Sigmoid colon (tissue), 7 donors: Measurements from ENCODE around the gene XIRP2. TPM values are rescaled to one million over a fixed set of nuclear protein-coding genes. Genes with fewer than 3 reads are reported as not detected.

Source experiments
- DNase-seq: peaks from one replicate; pipeline ENCODE4 v3.0.0-alpha.2; 2019
- H3K27ac ChIP-seq, 4 donors: fragments of 200-600 bp; sonication (generic); one replicate each; pipeline ENCODE4 v1.5.1; 2016 to 2019; ENCODE audit warnings: mild to moderate bottlenecking in 1 of 4
- H3K27me3 ChIP-seq, 3 donors: fragments of 200-600 bp; sonication (generic); one replicate each; pipeline ENCODE4 v1.5.1; 2019; ENCODE audit warnings: mild to moderate bottlenecking in 1 of 3
- H3K36me3 ChIP-seq, 4 donors: fragments of 200-600 bp; sonication (generic); one replicate each; pipeline ENCODE4 v1.5.1; 2016 to 2019
- H3K4me1 ChIP-seq, 4 donors: fragments of 200-600 bp; sonication (generic); one replicate each; pipeline ENCODE4 v1.5.1; 2017 to 2019
- H3K4me3 ChIP-seq, 4 donors: fragments of 200-600 bp; sonication (generic); one replicate each; pipeline ENCODE4 v1.5.1; 2017 to 2019; ENCODE audit warnings: mild to moderate bottlenecking in 2 of 4, moderate library complexity in 1 of 4
- H3K9me3 ChIP-seq, 4 donors: fragments of 200-600 bp in 3 of 4; sonication (generic) in 3 of 4; one replicate each; pipeline versions ENCODE4 v1.5.1 to v1.6.1; 2013 to 2019
- CTCF ChIP-seq, 4 experiments: fragments of 450-650 bp in 3 of 4; fragments of 200-600 bp in 1 of 4; IDR thresholded peaks; one replicate each; pipeline ENCODE4 v1.5.1; 2016 to 2019; ENCODE audit warnings: antibody characterized with exemption in 4 of 4, mild to moderate bottlenecking in 3 of 4, moderate library complexity in 2 of 4
- EP300 ChIP-seq, 4 donors: sonication (generic); formaldehyde crosslinking; IDR thresholded peaks; one replicate each; pipeline ENCODE4 v1.6.1; 2017; ENCODE audit warnings: antibody characterized with exemption in 4 of 4
- POLR2A ChIP-seq, 2 donors: fragments of 450-650 bp; IDR thresholded peaks; one replicate each; pipeline ENCODE4 v1.6.1; 2016; ENCODE audit warnings: antibody characterized with exemption in 2 of 2, mild to moderate bottlenecking in 2 of 2, moderate library complexity in 2 of 2
- POLR2AphosphoS5 ChIP-seq, 4 donors: sonication (generic); formaldehyde crosslinking; IDR thresholded peaks; one replicate each; pipeline ENCODE4 v1.6.1; 2017; ENCODE audit warnings: antibody characterized with exemption in 4 of 4
- WGBS, 2 donors: extraction: QIAGEN DNeasy Blood & Tissue Kit; methylation state at CpG; one replicate each; pipeline ENCODE4 v1.1.7; 2013; 5-methylcytosine and 5-hydroxymethylcytosine counted together
- intact Hi-C: fragments of 100-400 bp; cut with DNase I; formaldehyde crosslinking; loops from one replicate; pipeline ENCODE4 v1.15.1; 2023
- polyA plus RNA-seq, 3 donors: library from polyadenylated mRNA; stranded (reverse); fragments of 200-250 nt; gene quantifications; one replicate each; pipeline ENCODE4 v1.2.3, GENCODE V29; 2013
- total RNA-seq, 4 donors: library from RNA; depleted of rRNA; stranded (reverse); fragments of >200 nt; gene quantifications; one replicate each; pipeline ENCODE4 v1.1.0, GENCODE V29; 2016
- donor health status: healthy with polysubstance abuse.
- donor health status: Bipolar disorder and iron deficiency.
- donor health status: healthy.

XIRP2 gene
- total and polyA plus RNA-seq, 7 donors, result under 0.01 to 1.8 (median 0.20) TPM; not detected in 3

DNA sequence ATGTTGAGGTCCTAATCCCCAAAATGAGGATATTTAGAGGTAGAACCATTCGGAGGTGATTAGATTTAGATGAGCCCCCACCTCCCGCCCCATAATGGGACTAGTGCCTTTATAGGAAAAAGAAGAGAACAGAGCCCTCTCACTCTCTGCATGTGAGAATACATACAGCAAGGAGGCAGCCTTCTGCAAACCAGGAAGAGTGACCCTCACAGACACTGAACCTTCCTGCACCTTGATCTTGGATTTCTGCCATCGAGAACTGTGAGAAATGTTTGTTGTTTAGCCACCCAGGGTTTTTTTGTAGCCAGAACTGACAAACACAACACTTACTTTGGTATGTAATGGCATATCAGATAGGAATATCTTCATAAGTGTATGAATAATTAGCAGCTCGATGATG lies 83.7 kb downstream of the XIRP2 start:
- no peaks in the 10 kb centered on the region for H3K36me3 ChIP-seq
- H3K27me3 ChIP-seq, result no peaks in the 10 kb centered on the region
- DNase-seq, result no peak
- WGBS, 2 donors, result 34 to 65% methylated on average over 4 of the region's 4 CpGs
- intact Hi-C loops, result no loop called here
- no peak overlapping the region for H3K27ac ChIP-seq
- TF ChIP-seq POLR2A (IDR thresholded peaks at IDR 0.05) (no peak), CTCF (IDR thresholded peaks at IDR 0.05) (no peak), EP300 (IDR thresholded peaks at IDR 0.05) (no peak), POLR2AphosphoS5 (IDR thresholded peaks at IDR 0.05) (no peak)
- H3K4me1 ChIP-seq, result no peaks in the 10 kb centered on the region
- no peak overlapping the region for H3K4me3 ChIP-seq
- no peaks in the 10 kb centered on the region for H3K9me3 ChIP-seq

DNA sequence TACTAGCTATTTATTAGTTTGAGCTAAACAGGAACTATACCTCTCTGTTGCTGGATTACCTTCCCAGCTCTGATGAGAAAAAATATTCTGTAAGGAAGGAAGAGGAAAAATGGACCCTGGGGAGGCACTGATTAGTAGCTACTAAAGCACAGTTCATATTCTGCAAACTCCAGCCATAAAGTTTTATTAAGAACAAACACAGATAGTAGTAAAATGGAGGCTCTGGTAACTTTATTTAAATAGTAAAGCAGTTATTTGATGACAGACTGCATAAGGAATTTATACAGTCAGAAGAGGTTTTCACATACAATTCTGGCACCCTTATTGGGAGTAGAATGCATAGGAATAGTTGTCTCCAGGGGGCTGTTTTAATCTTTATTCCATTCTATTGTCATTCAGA lies 84.1 kb downstream of the XIRP2 start:
- H3K4me3 ChIP-seq, result no peak overlapping the region
- H3K4me1 ChIP-seq, result no peaks in the 10 kb centered on the region
- H3K9me3 ChIP-seq, result no peaks in the 10 kb centered on the region
- no peaks in the 10 kb centered on the region for H3K27me3 ChIP-seq
- no peak for DNase-seq
- intact Hi-C loops, result no loop called here
- TF ChIP-seq POLR2A (IDR thresholded peaks at IDR 0.05), result no peak
- no peak for TF ChIP-seq POLR2AphosphoS5 (IDR thresholded peaks at IDR 0.05)
- TF ChIP-seq CTCF (IDR thresholded peaks at IDR 0.05), result no peak
- no peaks in the 10 kb centered on the region for H3K36me3 ChIP-seq
- no peak overlapping the region for H3K27ac ChIP-seq

GRCh38 chr2:166984188-166984587 lies 95.9 kb downstream of the XIRP2 start:
- intact Hi-C loops, result no loop called here
- Histone ChIP-seq H3K4me3 (no peak overlapping the region), H3K27me3 (no peaks in the 10 kb centered on the region), H3K36me3 (no peaks in the 10 kb centered on the region), H3K9me3 (peaks cover 0 to 12% (median 0%) of the 10 kb centered on the region in 4 donors), H3K4me1 (no peaks in the 10 kb centered on the region), H3K27ac (no peak overlapping the region)
- no peak for DNase-seq
- TF ChIP-seq CTCF (IDR thresholded peaks at IDR 0.05), result no peak
- no peak for TF ChIP-seq POLR2AphosphoS5 (IDR thresholded peaks at IDR 0.05)
- no peak for TF ChIP-seq POLR2A (IDR thresholded peaks at IDR 0.05)
- no peak for TF ChIP-seq EP300 (IDR thresholded peaks at IDR 0.05)

- H3K27ac ChIP-seq, result no peak overlapping the region
- H3K4me3 ChIP-seq, result no peak overlapping the region
- peaks cover 0 to 8% (median 0%) of the 10 kb centered on the region in 4 donors for H3K9me3 ChIP-seq
- intact Hi-C loops, result no loop called here
- DNase-seq, result no peak
- no peaks in the 10 kb centered on the region for H3K36me3 ChIP-seq
- H3K4me1 ChIP-seq, result no peaks in the 10 kb centered on the region
- H3K27me3 ChIP-seq, result no peaks in the 10 kb centered on the region
- TF ChIP-seq POLR2A (IDR thresholded peaks at IDR 0.05), result no peak
- no peak for TF ChIP-seq EP300 (IDR thresholded peaks at IDR 0.05)
- no peak for TF ChIP-seq CTCF (IDR thresholded peaks at IDR 0.05)
- no peak for TF ChIP-seq POLR2AphosphoS5 (IDR thresholded peaks at IDR 0.05)
Observed at GRCh38 chr2:166984797-166985196, 96.5 kb downstream of the XIRP2 start.

GRCh38 chr2:166994588-166995336 lies 106.5 kb downstream of the XIRP2 start:
- WGBS, 2 donors, result 88 to 94% methylated on average over 12 of the region's 12 CpGs
- intact Hi-C loops, result no loop called here
- no peaks in the 10 kb centered on the region for H3K36me3 ChIP-seq
- TF ChIP-seq CTCF (IDR thresholded peaks at IDR 0.05) (no peak), POLR2A (IDR thresholded peaks at IDR 0.05) (no peak), EP300 (IDR thresholded peaks at IDR 0.05) (no peak), POLR2AphosphoS5 (IDR thresholded peaks at IDR 0.05) (no peak)
- no peaks in the 10 kb centered on the region for H3K27me3 ChIP-seq
- no peak for DNase-seq
- no peaks in the 10 kb centered on the region for H3K4me1 ChIP-seq
- no peak overlapping the region for H3K4me3 ChIP-seq
- H3K9me3 ChIP-seq, result no peaks in the 10 kb centered on the region
- no peak overlapping the region for H3K27ac ChIP-seq
